Measurements from ENCODE around the gene BAD. TPM values are rescaled to one million over a fixed set of nuclear protein-coding genes. Genes with fewer than 3 reads are reported as not detected.

Gene BAD
- total and polyA plus RNA-seq, 2 of the 13 experiments (the other 11 are each of a cell fraction or from before 2014, with no cell fraction given): 17.9 to 28.5 TPM

DNA sequence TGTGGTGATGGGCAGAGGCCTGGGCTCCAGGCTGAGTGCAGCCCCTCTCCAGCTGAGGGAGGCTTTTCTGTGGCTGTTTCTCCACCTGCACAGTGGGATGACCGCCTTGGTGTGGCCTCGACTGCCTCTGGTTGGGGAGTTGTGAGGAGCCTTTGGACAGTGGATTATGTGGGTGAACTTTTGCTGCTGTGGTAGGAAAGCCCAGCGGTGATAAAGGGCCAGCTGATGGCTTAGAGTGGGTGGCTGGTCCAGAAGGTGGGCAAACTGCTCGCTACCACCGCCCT is 19.5 kb upstream of the BAD start:
- TF ChIP-seq ZEB1 (IDR thresholded peaks at IDR 0.05; ENCODE audit: insufficient replicate concordance, low read depth) (peak; percentile 13), ISL2 (CRISPR knock-in tag; IDR thresholded peaks at IDR 0.05) (no peak), ZBTB42 (CRISPR knock-in tag; IDR thresholded peaks at IDR 0.05) (0 out of 2 replicates have a peak, but pooled peaks have one; percentile 1)
- TF ChIP-seq, protein P1, sequence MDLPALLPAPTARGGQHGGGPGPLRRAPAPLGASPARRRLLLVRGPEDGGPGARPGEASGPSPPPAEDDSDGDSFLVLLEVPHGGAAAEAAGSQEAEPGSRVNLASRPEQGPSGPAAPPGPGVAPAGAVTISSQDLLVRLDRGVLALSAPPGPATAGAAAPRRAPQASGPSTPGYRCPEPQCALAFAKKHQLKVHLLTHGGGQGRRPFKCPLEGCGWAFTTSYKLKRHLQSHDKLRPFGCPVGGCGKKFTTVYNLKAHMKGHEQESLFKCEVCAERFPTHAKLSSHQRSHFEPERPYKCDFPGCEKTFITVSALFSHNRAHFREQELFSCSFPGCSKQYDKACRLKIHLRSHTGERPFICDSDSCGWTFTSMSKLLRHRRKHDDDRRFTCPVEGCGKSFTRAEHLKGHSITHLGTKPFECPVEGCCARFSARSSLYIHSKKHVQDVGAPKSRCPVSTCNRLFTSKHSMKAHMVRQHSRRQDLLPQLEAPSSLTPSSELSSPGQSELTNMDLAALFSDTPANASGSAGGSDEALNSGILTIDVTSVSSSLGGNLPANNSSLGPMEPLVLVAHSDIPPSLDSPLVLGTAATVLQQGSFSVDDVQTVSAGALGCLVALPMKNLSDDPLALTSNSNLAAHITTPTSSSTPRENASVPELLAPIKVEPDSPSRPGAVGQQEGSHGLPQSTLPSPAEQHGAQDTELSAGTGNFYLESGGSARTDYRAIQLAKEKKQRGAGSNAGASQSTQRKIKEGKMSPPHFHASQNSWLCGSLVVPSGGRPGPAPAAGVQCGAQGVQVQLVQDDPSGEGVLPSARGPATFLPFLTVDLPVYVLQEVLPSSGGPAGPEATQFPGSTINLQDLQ (CRISPR knock-in tag; IDR thresholded peaks at IDR 0.05): 0 out of 2 replicates have a peak, but pooled peaks have one; percentile 42
- TF ChIP-seq, protein P2, sequence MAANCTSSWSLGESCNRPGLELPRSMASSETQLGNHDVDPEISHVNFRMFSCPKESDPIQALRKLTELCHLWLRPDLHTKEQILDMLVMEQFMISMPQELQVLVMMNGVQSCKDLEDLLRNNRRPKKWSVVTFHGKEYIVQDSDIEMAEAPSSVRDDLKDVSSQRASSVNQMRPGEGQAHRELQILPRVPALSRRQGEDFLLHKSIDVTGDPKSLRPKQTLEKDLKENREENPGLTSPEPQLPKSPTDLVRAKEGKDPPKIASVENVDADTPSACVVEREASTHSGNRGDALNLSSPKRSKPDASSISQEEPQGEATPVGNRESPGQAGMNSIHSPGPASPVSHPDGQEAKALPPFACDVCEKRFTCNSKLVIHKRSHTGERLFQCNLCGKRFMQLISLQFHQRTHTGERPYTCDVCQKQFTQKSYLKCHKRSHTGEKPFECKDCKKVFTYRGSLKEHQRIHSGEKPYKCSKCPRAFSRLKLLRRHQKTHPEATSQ (CRISPR knock-in tag; IDR thresholded peaks at IDR 0.05; ENCODE audit: borderline replicate concordance): no peak
- H3K79me2 ChIP-seq (ENCODE audit: insufficient read depth, low read length): peaks cover 15% of the 10 kb centered on the region
- no peak for DNase-seq (ENCODE audit: low spot score)
- H3K4me1 ChIP-seq (ENCODE audit: insufficient read depth, low read length): peaks cover 63% of the 10 kb centered on the region
- no peaks in the 10 kb centered on the region for H3K9me3 ChIP-seq (ENCODE audit: low read length)
- H3K4me3 ChIP-seq (replicated peaks in 1 of 3; ENCODE audit: insufficient read depth in 1 of 3, low read depth in 2 of 3, low read length in 3 of 3): peak overlapping the region; percentile 51 to 79 (median 70); a peak in 5 of 6 replicates
- H3K27ac ChIP-seq (ENCODE audit: extremely low read length, insufficient read depth, low read length): peak overlapping the region; percentile 94
- 18% methylated on average over 3 of the region's 5 CpGs for WGBS (ENCODE audit: low lambda C conversion rate)
- CTCF ChIA-PET (ENCODE audit: low intra/inter-chr PET ratio, low total read pairs): interaction anchor here (1.3 to 2.4 kb wide), 2 partner anchors 32 to 100 kb away, joined by 7 to 12 read pairs; no protein-coding TSS in a partner anchor
- in situ Hi-C loops (cut with HindIII; ENCODE audit: extremely low pct_ligation_motif_present, low pct_unique_long_range_greater_than_20kb): loop anchor here (5.0 kb wide), 1 partner anchor 62 kb away; the partner anchor contains the start of gene FKBP2
- POLR2A ChIA-PET: interaction anchor here (0.9 to 5.5 kb wide), 16 partner anchors 13 to 122 kb away, joined by 3 to 103 read pairs (median 5); partner anchors contain the start of genes BAD, FKBP2, GPR137 and KCNK4
- no peak for FAIRE-seq
- H3K27me3 ChIP-seq (ENCODE audit: control insufficient read depth in 1 of 2, insufficient read depth in 2 of 2, low read length in 2 of 2): peaks cover 4 to 19% of the 10 kb centered on the region in 2 experiments; a peak in 4 of 5 replicates
- intact Hi-C loops (cut with micrococcal nuclease; ENCODE audit: unreplicated experiment): loop anchor here (2.0 to 10.0 kb wide), 3 partner anchors 33 to 119 kb away; partner anchors contain the start of genes PPP1R14B and STIP1
- ATAC-seq: no peak
- H3K9ac ChIP-seq (ENCODE audit: insufficient read depth, low read depth, low read length): peak overlapping the region; percentile 88
- H3K36me3 ChIP-seq (replicated peaks in 1 of 2; ENCODE audit: control insufficient read depth in 1 of 2, insufficient read depth in 2 of 2, low read length in 2 of 2): no peaks in the 10 kb centered on the region
- peak overlapping the region; percentile 84 for H3K4me2 ChIP-seq (ENCODE audit: low read depth, low read length)
- H2AFZ ChIP-seq (ENCODE audit: low read length): no peak overlapping the region
- no peaks in the 10 kb centered on the region for H4K20me1 ChIP-seq (ENCODE audit: insufficient read depth, low read length)
- no TSS peak for BruUV-seq (replicated peaks)
